Stimulated activated CD8-positive, alpha-beta memory T cell treated with anti-CD3 and anti-CD28 coated beads, Interleukin-2, amount 100 ng/mL, for 1 hour (primary cell): ENCODE measurements around the gene LGR5.

Source experiments
- DNase-seq, 2 donors: peaks; one replicate each; pipeline ENCODE4 v3.0.0-alpha.2; 2020; ENCODE audit warnings: low read depth in 2 of 2

LGR5 gene

DNA sequence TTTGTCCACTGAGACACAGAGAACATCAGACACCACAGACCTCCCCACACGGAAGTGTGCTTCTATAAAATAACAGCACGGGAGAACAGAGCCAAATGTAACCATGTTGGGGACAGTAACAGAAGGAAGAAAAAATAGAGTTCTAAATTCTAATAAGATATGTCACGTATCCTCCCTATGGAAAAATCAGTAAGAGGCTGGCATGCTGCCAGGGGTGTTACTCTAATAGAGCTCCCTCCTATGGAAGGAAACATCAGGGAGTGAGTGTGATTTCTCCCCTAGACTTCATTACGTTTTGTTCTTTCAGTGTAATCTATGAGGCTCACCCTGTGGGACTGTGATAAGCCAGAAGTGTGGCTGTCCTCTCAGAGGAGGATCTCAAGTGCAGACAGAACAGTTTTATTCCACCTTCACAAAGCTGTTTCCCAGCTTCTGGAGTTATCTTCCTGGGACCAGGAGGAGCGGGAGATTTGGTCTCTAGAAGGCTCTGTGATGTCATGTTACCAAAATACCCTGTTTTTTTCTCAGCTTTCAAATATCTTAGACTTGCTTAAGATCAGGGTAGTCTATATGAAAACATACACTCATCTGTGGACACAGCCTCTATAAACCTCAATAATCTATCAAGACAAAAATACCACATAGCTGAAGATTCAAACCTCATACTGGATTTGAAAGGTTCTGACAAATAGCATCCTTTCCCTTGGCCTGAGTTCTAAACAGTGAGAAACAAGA is 154.8 kb downstream of the LGR5 start:
- DNase-seq = no peak

DNA sequence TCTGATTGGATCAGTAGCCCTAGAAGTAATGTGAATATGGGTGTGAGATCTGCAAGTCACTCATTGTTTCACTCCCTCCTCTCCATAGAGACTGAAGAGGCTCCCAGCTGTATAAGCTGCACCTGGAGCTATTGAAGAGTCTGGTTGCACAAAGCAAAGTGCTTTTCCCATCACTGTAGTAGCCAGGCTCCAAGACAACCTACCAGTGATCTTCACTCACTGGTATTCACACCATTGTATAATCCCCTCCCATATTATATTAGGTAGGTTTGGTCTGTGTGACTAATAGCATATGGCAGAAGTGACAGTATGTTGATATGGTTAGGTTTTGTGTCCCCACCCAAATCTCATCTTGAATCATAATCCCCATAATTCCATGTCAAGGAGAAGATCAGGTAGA is 159.6 kb downstream of the LGR5 start:
- DNase-seq = no peak

- no peak for DNase-seq
These were observed 161.9 kb downstream of the LGR5 start for GRCh38 chr12:71601546-71601945.

DNA sequence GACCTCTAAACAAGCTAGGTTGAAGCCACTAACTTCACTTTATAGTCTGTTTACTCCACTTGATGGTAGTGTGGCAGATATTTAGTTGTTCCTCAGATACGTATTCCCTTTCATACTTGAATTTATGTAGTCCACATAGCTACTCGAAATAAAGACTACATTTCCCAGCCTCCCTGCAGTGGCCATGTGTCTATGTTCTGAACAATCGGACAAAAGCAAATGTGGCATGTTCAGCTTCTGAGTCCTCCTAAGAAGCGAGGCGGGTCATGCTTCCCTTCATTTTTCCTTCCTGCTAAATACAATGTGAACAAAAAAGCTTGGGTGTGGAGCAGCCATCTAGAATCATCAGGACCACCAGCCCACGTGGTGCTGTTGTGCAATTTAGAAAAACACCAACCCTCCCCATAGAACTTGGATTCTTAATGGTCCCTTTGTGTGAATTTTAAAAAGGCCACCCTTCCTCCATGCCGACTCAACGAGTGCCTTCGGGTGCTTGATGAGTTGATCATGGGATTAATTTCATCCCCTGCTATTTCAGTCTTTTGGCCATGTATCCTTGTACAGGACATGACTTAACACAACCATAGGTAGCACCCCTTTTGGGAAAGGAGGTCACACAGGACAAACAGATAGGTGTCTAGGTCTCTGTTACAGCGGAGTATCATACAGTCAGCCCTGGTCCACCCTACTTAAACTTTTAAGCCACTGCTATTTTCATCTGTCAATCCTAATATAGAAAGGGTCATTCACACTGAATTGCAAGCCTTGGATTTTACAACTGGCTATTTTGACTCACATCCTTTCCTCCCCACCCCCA is 163.4 kb downstream of the LGR5 start:
- no peak for DNase-seq

- no peak for DNase-seq
These were observed 165.4 kb downstream of the LGR5 start for GRCh38 chr12:71605039-71605438.

DNA sequence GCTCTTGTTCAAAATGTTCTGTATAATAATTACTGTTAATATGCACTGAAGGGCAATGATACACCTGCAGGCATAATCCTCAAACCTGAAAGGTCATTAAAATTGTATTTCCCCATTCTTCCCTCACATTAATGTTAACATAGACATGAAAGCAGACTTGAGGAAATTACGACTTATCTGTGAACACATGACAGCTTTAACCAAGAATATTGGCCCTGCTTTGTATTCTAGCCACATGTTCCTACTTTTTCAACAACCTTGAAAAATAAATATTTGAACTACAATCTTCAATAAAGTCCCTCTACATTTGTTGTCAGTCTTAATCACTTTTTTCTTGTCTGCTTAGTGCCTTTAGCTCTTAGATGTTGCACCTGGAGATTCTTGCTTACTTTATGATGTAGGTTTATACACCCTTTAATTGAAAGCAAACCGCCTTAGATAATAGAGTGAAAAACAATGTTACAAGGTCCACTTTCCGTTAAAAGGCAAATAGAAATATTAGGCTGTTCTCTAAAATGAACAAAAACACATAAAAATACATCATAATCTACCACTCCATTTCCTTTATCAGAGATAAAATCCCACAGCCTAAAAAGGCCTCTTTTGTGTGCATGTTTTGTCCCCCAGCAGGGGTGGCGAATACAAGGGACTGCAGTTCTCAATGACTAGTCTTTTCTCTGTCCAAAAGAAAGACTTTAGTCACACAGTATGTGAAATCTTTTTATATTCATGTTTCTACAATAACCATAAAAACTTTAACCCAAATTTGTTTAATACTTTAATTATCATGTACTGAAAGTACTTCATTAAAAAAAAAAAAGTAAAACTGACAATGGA is 168.1 kb downstream of the LGR5 start:
- DNase-seq = no peak

DNA sequence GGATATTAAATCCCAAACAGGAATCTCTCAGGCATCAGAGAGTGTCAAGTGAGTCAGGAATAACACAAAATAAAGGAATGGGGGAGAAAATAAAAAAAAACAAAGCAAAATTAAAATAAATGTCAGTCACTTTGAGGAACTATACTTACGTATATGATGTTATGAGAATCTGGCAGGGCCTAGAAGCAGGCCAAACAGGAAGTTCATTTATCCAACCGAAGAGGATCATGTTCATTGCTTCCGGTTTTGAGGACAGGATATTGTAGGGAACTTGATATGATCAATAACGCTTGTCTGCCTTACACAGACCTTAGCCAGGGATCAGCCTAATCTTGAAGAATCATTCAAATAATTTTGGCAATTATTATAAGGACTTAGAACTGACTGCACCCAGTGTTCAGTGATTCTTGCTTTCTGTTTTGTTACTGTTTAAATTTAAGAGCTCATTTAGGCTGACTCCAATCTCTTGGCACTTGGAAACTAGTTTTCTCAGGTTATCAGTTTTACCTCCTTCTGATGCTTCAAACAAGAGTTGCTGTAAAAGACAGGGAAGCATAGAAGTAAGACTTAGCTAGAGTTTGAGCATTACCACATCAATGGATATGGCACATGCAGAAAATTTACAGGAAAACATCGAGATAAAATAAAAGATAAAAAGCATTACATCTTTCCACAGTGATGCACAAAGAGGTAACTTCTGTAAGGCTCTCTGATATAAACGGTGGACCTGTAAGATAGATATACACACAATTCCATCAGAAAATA is 170.6 kb downstream of the LGR5 start:
- DNase-seq = no peak

GRCh38 chr12:71621938-71622337 is 182.3 kb downstream of the LGR5 start:
- no peak for DNase-seq

DNA sequence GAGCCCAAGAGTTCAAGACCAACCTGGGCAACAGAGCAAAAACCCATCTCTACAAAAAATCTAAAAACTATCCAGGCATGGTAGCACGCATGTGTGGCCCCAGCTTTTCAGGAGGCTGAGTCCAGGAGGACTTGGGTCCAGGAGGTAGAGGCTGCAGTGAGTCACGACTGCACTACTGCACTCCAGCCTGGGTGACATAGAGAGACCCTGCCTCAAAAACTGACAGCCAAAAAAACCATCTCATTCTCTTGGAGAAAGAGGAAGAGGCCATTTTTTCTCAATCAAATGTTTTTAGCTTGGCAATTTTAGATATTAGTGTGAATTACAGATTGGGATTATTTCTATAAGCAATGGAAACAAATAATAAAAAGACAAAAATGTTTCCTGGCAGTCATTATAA is 185.9 kb downstream of the LGR5 start:
- DNase-seq = no peak

DNA sequence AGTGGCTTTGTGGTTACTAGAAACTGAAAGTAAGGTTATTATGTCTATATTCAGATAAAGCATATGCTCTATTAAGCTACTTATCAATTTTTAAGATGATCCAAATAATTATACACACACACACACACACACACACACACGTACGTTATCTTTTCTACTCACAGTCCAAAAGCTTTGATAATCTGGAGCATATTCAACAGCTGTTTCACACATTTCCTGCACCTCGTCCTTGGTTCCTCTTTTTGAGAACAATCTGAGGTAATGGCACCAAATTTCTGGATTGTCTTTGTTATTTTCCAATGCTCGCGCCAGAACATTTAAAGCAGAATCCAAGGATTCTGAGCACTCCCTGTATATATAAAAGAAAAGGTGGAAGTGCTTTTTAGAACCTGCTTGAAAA is 186.5 kb downstream of the LGR5 start:
- no peak for DNase-seq

- no peak for DNase-seq
These were observed 187.2 kb downstream of the LGR5 start for GRCh38 chr12:71626768-71627167.

DNA sequence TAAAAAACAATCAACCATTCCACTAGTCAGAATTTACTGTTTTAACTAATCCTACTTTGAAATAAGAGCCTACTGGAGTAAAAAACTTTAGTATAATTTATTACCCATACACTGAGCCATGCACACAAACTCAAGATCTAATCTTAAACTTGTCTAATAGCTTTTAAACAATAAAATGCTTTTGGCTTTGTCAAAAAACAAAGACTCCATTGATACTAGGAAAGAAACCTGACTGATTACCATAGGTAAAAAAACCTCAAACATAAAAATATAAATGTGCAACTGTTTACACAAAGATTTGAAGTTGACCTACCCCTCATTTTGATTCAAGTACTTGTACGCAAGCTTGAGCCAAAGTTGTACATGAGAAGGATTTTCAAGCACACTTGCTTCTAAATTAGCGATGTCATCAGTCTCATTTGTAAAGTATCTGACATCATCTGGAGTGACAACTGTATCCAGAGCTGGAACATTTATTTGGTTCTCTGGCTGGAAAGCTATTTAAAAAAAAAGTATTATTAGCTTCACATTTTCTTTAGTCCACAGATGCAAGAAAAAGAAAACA is 187.9 kb downstream of the LGR5 start:
- DNase-seq = no peak
